Common myeloid progenitor, CD34-positive (primary cell): Measurements from ENCODE around the gene SLC8A1.

Experiments used
- CTCF ChIA-PET: fragments of 350-600 bp; sonication (Branson Sonifier 250); formaldehyde crosslinking; loops from one replicate; lab custom pipeline; 2021; ENCODE audit warnings: antibody characterized with exemption; lab: Charles Lee
- POLR2A ChIA-PET: fragments of 350-600 bp; sonication (Branson Sonifier 250); formaldehyde crosslinking; loops from one replicate; lab custom pipeline; 2021; ENCODE audit warnings: antibody characterized with exemption; lab: Charles Lee
- DNase-seq, 3 donors: peaks; one replicate each; pipeline versions ENCODE4 v3.0.0 to v3.0.0-alpha.2; 2013
- H3K27ac ChIP-seq, 2 experiments: 1 replicate in 1 of 2; 2 replicates in 1 of 2; pipeline ENCODE4 v1.7.0; 2013; ENCODE audit warnings: inconsistent platforms in 2 of 2, low read length in 2 of 2, mild to moderate bottlenecking in 2 of 2, low read depth in 1 of 2, moderate library complexity in 1 of 2; ENCODE audit not compliant: severe bottlenecking in 2 of 2, insufficient read depth in 1 of 2, poor library complexity in 1 of 2
- H3K27me3 ChIP-seq, 5 experiments: replicated peaks in 2 of 5; 1 replicate in 3 of 5; 2 replicates in 2 of 5; pipeline versions ENCODE4 v1.6.1 to v1.7.0; 2013; ENCODE audit warnings: low read length in 4 of 5, mild to moderate bottlenecking in 2 of 5, moderate library complexity in 2 of 5, inconsistent platforms in 1 of 5; ENCODE audit not compliant: insufficient read depth in 5 of 5, control insufficient read depth in 4 of 5
- H3K36me3 ChIP-seq, 4 experiments: 1 replicate in 2 of 4; 2 replicates in 2 of 4; pipeline versions ENCODE4 v1.6.1 to v1.7.0; 2013; ENCODE audit warnings: low read length in 3 of 4, control low read depth in 1 of 4, mild to moderate bottlenecking in 1 of 4; ENCODE audit not compliant: control insufficient read depth in 4 of 4, insufficient read depth in 4 of 4
- H3K4me1 ChIP-seq, 4 experiments: 1 replicate in 3 of 4; 2 replicates in 1 of 4; pipeline versions ENCODE4 v1.6.1 to v1.7.1; 2013; ENCODE audit warnings: low read length in 3 of 4, mild to moderate bottlenecking in 3 of 4, control low read depth in 1 of 4, inconsistent platforms in 1 of 4, moderate library complexity in 1 of 4; ENCODE audit not compliant: control insufficient read depth in 4 of 4, insufficient read depth in 4 of 4; ENCODE audit errors: control extremely low read depth in 1 of 4
- H3K4me3 ChIP-seq, 7 experiments: 1 replicate in 4 of 7; 2 replicates in 3 of 7; pipeline versions ENCODE4 v1.5.1 to v1.7.0; 2013; ENCODE audit warnings: mild to moderate bottlenecking in 7 of 7, low read length in 6 of 7, moderate library complexity in 6 of 7, inconsistent platforms in 2 of 7, low read depth in 2 of 7, control low read depth in 1 of 7; ENCODE audit not compliant: insufficient read depth in 4 of 7, control insufficient read depth in 1 of 7; ENCODE audit errors: extremely low read depth in 1 of 7
- H3K9me3 ChIP-seq, 5 experiments: 1 replicate in 4 of 5; 2 replicates in 1 of 5; pipeline versions ENCODE4 v1.6.1 to v1.7.1; 2013; ENCODE audit warnings: low read length in 4 of 5, mild to moderate bottlenecking in 2 of 5, inconsistent platforms in 1 of 5, low read depth in 1 of 5, moderate library complexity in 1 of 5; ENCODE audit not compliant: control insufficient read depth in 4 of 5, insufficient read depth in 2 of 5; ENCODE audit errors: control extremely low read depth in 1 of 5
- WGBS: methylation state at CpG from one replicate; pipeline ENCODE4 v1.1.5; 2013; ENCODE audit not compliant: insufficient coverage; 5-methylcytosine and 5-hydroxymethylcytosine counted together

Gene SLC8A1

GRCh38 chr2:40439473-40439872, 12.4 kb downstream of the SLC8A1 start:
- Histone ChIP-seq H3K27ac (no peak overlapping the region), H3K36me3 (no peaks in the 10 kb centered on the region), H3K27me3 (no peaks in the 10 kb centered on the region), H3K9me3 (no peaks in the 10 kb centered on the region), H3K4me1 (peaks cover 0 to 9% (median 3%) of the 10 kb centered on the region in 4 experiments), H3K4me3 (no peak overlapping the region)
- DNase-seq: no peak
- ChIA-PET CTCF (interaction anchor here (1.4 kb wide), 1 partner anchor 124 kb away, joined by 3 read pairs; no protein-coding TSS in a partner anchor), POLR2A (no interaction called here)

- POLR2A ChIA-PET: no interaction called here
These were observed 15.8 kb downstream of the SLC8A1 start for GRCh38 chr2:40436093-40436475.

GRCh38 chr2:40435426-40436092, 16.3 kb downstream of the SLC8A1 start:
- no peaks in the 10 kb centered on the region for H3K9me3 ChIP-seq
- WGBS: 90% methylated on average over 6 of the region's 9 CpGs
- H3K4me1 ChIP-seq: peaks cover 0 to 3% (median 1%) of the 10 kb centered on the region in 4 experiments
- no peak overlapping the region for H3K4me3 ChIP-seq
- H3K36me3 ChIP-seq: no peaks in the 10 kb centered on the region
- H3K27ac ChIP-seq: no peak overlapping the region
- H3K27me3 ChIP-seq: no peaks in the 10 kb centered on the region
- DNase-seq: no peak
- POLR2A ChIA-PET: no interaction called here
- CTCF ChIA-PET: interaction anchor here (1.2 kb wide), 1 partner anchor 18 kb away, joined by 3 read pairs; no protein-coding TSS in a partner anchor

More at GRCh38 chr2:40436093-40436475, 15.8 kb downstream of the SLC8A1 start:
- Histone ChIP-seq H3K27me3 (no peaks in the 10 kb centered on the region), H3K27ac (no peak overlapping the region), H3K36me3 (no peaks in the 10 kb centered on the region), H3K4me3 (no peak overlapping the region), H3K9me3 (no peaks in the 10 kb centered on the region), H3K4me1 (peaks cover 0 to 8% (median 3%) of the 10 kb centered on the region in 4 experiments)
- WGBS: 93% methylated on average over 1 of the region's 1 CpG
- no peak for DNase-seq
- CTCF ChIA-PET: no interaction called here

- 100% methylated on average over 3 of the region's 3 CpGs for WGBS
- ChIA-PET POLR2A (no interaction called here), CTCF (interaction anchor here (0.9 to 1.2 kb wide), 2 partner anchors 17 to 55 kb away, joined by 3 read pairs; no protein-coding TSS in a partner anchor)
- DNase-seq: no peak
- Histone ChIP-seq H3K27me3 (no peaks in the 10 kb centered on the region), H3K4me1 (peaks cover 0 to 2% (median 0%) of the 10 kb centered on the region in 4 experiments), H3K27ac (no peak overlapping the region), H3K4me3 (no peak overlapping the region), H3K36me3 (no peaks in the 10 kb centered on the region), H3K9me3 (no peaks in the 10 kb centered on the region)
These were observed 17.1 kb downstream of the SLC8A1 start for GRCh38 chr2:40434731-40435271.

- no peak overlapping the region for H3K27ac ChIP-seq
- no CpG with 5 or more reads among the region's 1 CpG for WGBS
- H3K27me3 ChIP-seq: no peaks in the 10 kb centered on the region
- no peak for DNase-seq
- no peaks in the 10 kb centered on the region for H3K36me3 ChIP-seq
- H3K4me1 ChIP-seq: peaks cover 0 to 2% (median 0%) of the 10 kb centered on the region in 4 experiments
- no peak overlapping the region for H3K4me3 ChIP-seq
- ChIA-PET POLR2A (no interaction called here), CTCF (no interaction called here)
- H3K9me3 ChIP-seq: no peaks in the 10 kb centered on the region
These were observed 18.2 kb downstream of the SLC8A1 start for GRCh38 chr2:40433736-40434135.

- no peak for DNase-seq
- Histone ChIP-seq H3K27me3 (no peaks in the 10 kb centered on the region), H3K36me3 (no peaks in the 10 kb centered on the region), H3K9me3 (no peaks in the 10 kb centered on the region), H3K27ac (no peak overlapping the region), H3K4me3 (no peak overlapping the region), H3K4me1 (peaks cover 0 to 2% (median 0%) of the 10 kb centered on the region in 4 experiments)
- 100% methylated on average over 3 of the region's 3 CpGs for WGBS
- POLR2A ChIA-PET: no interaction called here
- CTCF ChIA-PET: no interaction called here
These were observed 18.9 kb downstream of the SLC8A1 start for GRCh38 chr2:40432921-40433483.

GRCh38 chr2:40431600-40431955, 20.3 kb downstream of the SLC8A1 start:
- Histone ChIP-seq H3K36me3 (no peaks in the 10 kb centered on the region), H3K27ac (no peak overlapping the region), H3K4me1 (peaks cover 0 to 2% (median 0%) of the 10 kb centered on the region in 4 experiments), H3K27me3 (no peaks in the 10 kb centered on the region), H3K4me3 (no peak overlapping the region), H3K9me3 (no peaks in the 10 kb centered on the region)
- ChIA-PET POLR2A (no interaction called here), CTCF (no interaction called here)
- DNase-seq: peak; percentile 16 to 63 (median 60)
- WGBS: 20% methylated on average over 3 of the region's 3 CpGs
